GM18502 (cell line): ENCODE results near the gene MTFMT.
"Not testable (repeated sequence)": the region's sequence is repeated elsewhere in the genome, so short reads cannot be mapped to it uniquely, and the experiment has no call there.

Experiments used
- ATAC-seq: cut with Tn5 transposase; IDR thresholded peaks from one replicate; pipeline ENCODE4 v1.9.1; 2021; ENCODE audit warnings: mild to moderate bottlenecking; ENCODE audit not compliant: unreplicated experiment, poor library complexity

MTFMT gene

DNA sequence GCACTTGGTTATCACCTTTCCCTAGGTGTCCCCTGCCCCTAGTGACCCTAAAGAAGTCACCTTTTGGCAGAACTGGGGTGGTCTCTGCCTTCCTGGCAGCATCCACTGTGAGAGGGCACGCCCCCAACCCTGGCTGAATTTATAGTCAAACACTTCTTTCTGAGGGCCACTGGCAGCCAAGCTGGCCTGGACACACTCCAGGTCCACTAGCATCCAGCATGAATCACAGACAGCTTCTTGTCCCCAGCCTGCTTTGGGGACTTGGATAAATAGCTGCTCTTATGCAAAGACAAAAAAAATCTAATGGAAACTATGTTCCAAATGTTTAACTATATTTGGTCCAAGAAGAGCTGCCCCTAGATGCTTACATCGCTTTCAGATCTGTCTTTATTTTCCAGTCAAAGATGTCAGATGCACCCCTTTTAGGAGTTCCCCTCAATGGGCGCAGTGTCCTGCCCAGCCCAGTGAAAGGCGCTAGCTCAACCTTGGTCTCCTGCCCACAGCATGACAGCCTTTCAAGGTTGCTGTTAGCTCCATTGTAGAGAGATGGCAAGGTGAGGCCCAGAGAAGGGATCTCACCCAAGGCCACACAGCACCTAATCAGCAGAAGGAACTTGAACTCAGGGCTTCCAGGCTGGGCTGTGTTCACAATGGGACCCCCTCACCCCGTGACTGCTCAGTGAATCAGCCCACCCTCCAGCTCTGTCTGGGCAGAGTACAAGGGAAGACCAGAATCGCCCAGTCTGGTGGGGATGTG is 31.4 kb upstream of the MTFMT start:
- no peak for ATAC-seq

- ATAC-seq: no peak
Measured at GRCh38 chr15:65059931-65060596, 30.6 kb upstream of the MTFMT start.

GRCh38 chr15:65059369-65059750 is 29.9 kb upstream of the MTFMT start:
- ATAC-seq: no peak

- ATAC-seq: no peak
Measured at GRCh38 chr15:65058394-65059368, 29.2 kb upstream of the MTFMT start.

DNA sequence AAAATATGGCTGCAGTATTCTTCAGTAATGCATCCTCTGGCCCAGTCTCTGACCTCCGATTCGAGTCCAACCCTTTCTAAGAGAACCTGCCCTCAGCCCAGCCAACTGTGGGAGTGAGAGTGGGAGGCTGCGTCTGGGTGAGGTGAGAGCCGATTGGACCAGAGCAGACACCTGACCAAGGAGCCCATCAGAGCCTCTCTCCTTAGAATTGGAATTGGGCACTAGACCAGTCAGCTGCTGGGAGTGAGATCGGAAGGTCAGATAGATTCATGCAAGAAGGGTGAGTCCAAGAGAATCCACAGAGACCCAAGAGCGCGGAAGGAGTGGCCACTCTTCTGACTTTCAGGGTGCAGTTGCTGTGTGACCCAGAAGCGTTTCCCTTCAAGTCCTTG is 28.1 kb upstream of the MTFMT start:
- ATAC-seq: no peak

- no peak for ATAC-seq
Measured at GRCh38 chr15:65056868-65057548, 27.6 kb upstream of the MTFMT start.

DNA sequence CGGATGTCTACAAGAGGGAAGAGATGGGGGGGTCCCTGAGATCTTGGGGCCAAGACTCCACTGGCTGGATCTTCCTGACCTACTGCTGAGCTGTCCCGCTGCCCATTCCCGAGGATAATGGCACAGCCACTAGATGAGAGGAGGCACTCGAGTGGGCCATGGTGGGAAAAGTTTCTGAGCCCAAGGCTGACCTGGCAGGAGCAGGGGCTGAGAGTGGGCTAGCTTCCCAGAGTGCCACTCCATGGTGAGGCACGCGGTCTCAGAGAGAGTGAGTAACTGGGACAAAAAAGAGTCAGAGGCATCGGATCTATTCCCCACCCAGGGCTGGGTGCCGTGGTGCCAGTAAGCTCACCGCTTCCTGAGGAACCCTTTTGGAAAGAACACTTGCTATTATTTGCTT is 26.7 kb upstream of the MTFMT start:
- no peak for ATAC-seq

- no peak for ATAC-seq
Measured at GRCh38 chr15:65055201-65055870, 25.9 kb upstream of the MTFMT start.

DNA sequence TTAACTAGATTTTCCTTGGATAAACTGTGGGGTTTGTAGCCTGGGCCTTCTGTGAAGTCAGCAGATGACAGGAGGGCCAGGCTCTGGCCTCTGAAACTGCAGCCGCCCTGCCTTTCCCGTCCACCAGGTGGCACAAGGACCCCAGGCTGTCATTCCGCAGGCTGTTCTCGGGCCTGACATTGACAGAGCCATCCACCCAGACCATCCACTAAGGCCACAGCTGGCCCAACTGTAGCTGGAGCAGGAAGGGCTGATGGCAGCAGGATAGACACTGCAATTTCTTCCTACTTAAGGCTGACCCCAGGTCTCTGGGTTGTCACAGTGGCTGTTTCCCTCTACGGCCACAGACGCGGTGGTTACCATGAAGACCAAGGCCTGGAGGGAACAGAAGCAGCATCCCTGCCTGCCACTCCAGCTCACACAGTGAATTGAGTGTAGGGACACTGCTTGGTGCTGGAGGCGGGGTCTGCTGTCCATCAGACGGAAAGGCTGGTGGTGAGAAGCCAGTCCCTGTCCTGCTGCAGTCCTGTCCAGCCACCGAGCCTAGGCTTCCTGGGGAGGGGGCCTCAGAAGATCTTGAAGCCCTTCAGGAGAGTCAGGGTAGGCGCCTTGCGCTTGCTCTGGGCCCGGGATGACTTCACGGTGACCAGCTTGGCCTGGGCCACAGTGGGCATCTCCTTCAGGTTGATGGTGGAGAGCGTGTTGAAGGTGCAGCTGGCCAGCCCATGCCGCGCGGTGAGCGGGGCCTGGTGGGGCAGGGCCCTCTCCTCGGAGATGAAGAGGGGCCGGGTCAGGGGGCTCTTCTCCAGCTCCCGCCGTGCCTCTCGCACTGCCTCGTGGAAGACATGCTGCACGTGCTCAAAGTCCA is 25.1 kb upstream of the MTFMT start:
- ATAC-seq: no peak

- no peak for ATAC-seq
Measured at GRCh38 chr15:65052956-65053355, 23.5 kb upstream of the MTFMT start.

- ATAC-seq: no peak
Measured at GRCh38 chr15:65051266-65051665, 21.8 kb upstream of the MTFMT start.

DNA sequence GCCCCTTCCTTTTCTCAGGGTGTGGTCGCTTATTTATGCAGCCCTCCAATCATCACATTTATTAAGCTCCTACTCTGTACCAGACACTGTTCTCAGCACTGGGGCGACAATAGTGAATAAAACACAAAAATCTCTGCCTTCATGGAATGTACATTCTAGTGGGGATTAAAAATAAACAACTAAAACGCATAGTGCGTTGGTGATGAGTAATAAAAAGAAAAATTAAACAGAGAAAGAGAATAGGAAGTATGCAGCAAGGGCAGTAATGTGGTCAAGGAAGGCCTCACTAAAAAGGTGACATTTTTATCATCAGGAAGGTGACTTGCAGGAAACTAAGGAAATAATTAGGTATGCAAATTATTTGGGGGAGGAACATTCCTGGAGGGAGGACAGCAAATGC is 20.8 kb upstream of the MTFMT start:
- no peak for ATAC-seq

DNA sequence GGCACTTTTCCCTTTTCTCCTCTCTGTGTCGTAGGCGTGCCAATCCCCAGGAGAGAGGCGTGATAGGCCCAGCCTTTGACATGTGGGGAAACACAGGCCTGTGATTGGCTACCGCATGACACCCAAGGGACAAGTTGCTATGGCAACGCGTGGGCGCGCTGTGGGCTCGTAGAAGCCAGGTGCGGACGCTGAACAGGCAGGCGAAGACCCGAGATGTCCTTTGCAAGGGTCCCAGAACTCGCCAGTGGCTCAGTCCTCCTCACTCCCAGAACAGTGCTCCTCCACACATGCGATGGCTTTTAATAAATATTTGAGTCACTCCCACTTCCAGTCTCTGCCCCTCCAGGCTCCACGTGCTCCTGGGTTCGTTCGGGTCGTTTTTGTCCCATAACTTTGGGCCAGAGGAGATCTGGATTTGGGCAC is 20.0 kb upstream of the MTFMT start:
- ATAC-seq: peak; percentile 97

GRCh38 chr15:65048241-65048640 is 18.8 kb upstream of the MTFMT start:
- no peak for ATAC-seq

DNA sequence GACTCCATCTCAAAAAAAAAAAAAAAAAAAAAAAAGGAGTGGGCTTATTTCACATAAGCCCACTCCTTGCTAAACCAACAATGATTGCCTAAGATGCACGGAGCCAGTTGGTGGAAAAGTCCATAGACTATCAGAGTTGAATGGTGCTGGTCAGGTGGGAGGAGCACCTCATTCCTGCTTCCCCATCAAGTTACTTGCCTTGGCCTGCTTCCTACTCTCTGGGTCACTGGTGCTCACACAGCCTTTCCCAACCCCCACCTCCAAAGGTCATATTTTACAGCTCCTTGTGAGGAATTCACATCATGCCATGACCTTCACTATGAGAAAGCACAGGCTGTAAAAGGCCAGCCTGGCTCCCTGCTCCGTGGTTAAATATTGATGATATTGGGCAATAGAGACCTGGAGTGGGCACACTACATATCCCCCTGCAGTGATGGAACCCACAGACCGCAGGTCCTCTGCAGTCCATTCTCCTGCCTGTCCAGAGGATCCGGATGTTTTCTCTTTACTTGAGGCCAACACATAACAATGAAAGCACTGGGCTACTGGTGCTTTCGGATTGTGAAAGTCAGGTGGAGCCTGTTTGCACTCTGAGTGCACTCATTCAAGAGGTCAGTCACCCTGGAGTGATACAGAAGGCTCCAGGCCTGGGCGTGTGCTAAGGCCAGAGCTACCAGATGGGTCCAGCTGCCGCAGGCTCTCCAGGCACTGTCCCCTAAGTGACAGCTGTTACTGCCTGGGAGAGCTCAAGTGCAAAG is 15.5 kb upstream of the MTFMT start, which contains the start of gene SLC51B:
Gene SLC51B (plus strand): TSS at position 664 of the 758 bp plus-strand sequence. CDS start 4,618 bp downstream, outside the sequence.
- ATAC-seq: no peak

GRCh38 chr15:65044218-65044617 is 14.8 kb upstream of the MTFMT start:
- ATAC-seq: not testable (repeated sequence)

DNA sequence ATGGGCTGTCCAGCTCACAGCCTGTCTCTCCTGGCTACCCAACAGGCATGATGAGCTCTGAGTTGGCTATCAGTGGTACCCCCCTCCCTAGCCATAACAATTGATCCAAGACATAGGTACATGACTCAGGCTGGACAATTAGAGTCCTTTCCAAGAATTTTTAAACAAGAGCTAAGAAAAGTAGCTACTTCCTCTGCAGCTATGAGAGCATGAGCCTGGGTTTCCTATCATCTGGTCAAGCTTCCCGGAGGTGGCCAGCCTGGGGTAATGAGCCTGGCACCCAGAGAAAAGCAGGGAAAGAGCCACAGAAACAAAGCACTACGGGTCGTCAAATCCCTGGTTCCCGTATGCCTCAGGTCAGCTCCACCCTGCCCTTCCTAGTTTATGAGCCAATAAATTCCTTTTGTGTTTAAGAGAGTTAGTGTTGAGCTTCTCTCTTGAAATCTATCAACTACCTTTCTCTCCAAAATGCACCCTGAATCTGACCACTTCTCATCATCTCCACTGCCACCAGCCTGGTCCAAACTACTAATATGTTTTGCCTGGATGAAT is 13.4 kb upstream of the MTFMT start:
- ATAC-seq: no peak

- ATAC-seq: no peak
Measured at GRCh38 chr15:65041787-65042186, 12.3 kb upstream of the MTFMT start.
